K562 (cell line): ENCODE results near the gene SCNN1A. TPM values are rescaled to one million over a fixed set of nuclear protein-coding genes. Genes with fewer than 3 reads are reported as not detected.

ENCODE experiments used
- MYNN ChIP-seq, 2 experiments: sonication (generic); formaldehyde crosslinking in 1 of 2; IDR thresholded peaks; 2 replicates each; pipeline versions ENCODE4 v1.5.0 to v1.6.1; 2016 to 2020; ENCODE audit warnings: antibody characterized with exemption in 1 of 2, missing genetic modification reagents in 1 of 2
- POLR2AphosphoS2 ChIP-seq: IDR thresholded peaks from 2 replicates; pipeline ENCODE4 v1.6.1; 2012; ENCODE audit warnings: low read length, improper control_type of control experiment
- PTRF ChIP-seq: fragments of 450-650 bp; IDR thresholded peaks from 2 replicates; pipeline ENCODE4 v1.6.1; 2016; ENCODE audit warnings: mild to moderate bottlenecking, missing genetic modification characterization, missing compliant biosample characterization
- RBM22 ChIP-seq: fragments of 200-400 bp; formaldehyde crosslinking; IDR thresholded peaks from 2 replicates; pipeline ENCODE4 v1.6.1; 2018; ENCODE audit warnings: low read length, low read depth; ENCODE audit not compliant: poor library complexity, severe bottlenecking
- WHSC1 ChIP-seq: IDR thresholded peaks from one replicate; pipeline ENCODE4 v1.6.1; 2012; ENCODE audit warnings: low read length, control low read depth, inconsistent platforms
- ZNF146 ChIP-seq: IDR thresholded peaks from one replicate; pipeline ENCODE4 v1.6.1; 2018; ENCODE audit warnings: missing compliant biosample characterization; ENCODE audit not compliant: unreplicated experiment
- polyA plus RNA-seq, 8 experiments: library from polyadenylated mRNA; depleted of rRNA in 4 of 8; stranded (reverse) in 5 of 8; unstranded in 3 of 8; fragments of >200 nt; fragmentation: Nextera tagmentation in 2 of 8; fragmentation: Illumina TruSeq in 1 of 8; extraction: Ambion mirVana in 2 of 8; extraction: Trizol in 1 of 8; gene quantifications; 2 replicates each; pipeline versions ENCODE4 v1.2.1 to v1.2.3, GENCODE V29; 2011 to 2014; ENCODE audit warnings: inconsistent platforms in 1 of 8, missing spikeins in 1 of 8
- total RNA-seq, 7 experiments: library from RNA; depleted of rRNA in 6 of 7; stranded (reverse); fragments of >200 nt in 6 of 7; fragmentation: Illumina TruSeq in 2 of 7; extraction: Trizol in 2 of 7; gene quantifications; 2 replicates each; pipeline versions ENCODE4 v1.2.1 to v1.2.3, GENCODE V29; 2011 to 2021; ENCODE audit warnings: low replicate concordance in 1 of 7
- TF ChIP-seq, protein P1 (sequence below): fragments of 450-650 bp; IDR thresholded peaks from 2 replicates; pipeline ENCODE4 v1.6.1; 2016
- TF ChIP-seq, protein P2 (sequence below): sonication (generic); formaldehyde crosslinking; IDR thresholded peaks from 2 replicates; pipeline ENCODE4 v1.8.0; 2022; ENCODE audit warnings: missing genetic modification reagents, mild to moderate bottlenecking, moderate library complexity, borderline replicate concordance
- TF ChIP-seq, protein P3 (sequence below): sonication (generic); formaldehyde crosslinking; IDR thresholded peaks from 2 replicates; pipeline ENCODE4 v1.8.0; 2023; ENCODE audit warnings: missing genetic modification reagents, mild to moderate bottlenecking, borderline replicate concordance
- TF ChIP-seq, protein P4 (sequence below): fragments of 450-650 bp; IDR thresholded peaks from 2 replicates; pipeline ENCODE4 v1.6.1; 2017; ENCODE audit warnings: antibody characterized with exemption, mild to moderate bottlenecking
- TF ChIP-seq, protein P5 (sequence below): fragments of 450-650 bp; IDR thresholded peaks from 2 replicates; pipeline ENCODE4 v1.6.1; 2017; ENCODE audit warnings: mild to moderate bottlenecking, moderate library complexity

SCNN1A gene
- total and polyA plus RNA-seq, 9 of the 15 experiments (the other 6 are each of a cell fraction or from before 2014, with no cell fraction given) = 0.15 to 0.49 (median 0.32) TPM; not detected in 5

DNA sequence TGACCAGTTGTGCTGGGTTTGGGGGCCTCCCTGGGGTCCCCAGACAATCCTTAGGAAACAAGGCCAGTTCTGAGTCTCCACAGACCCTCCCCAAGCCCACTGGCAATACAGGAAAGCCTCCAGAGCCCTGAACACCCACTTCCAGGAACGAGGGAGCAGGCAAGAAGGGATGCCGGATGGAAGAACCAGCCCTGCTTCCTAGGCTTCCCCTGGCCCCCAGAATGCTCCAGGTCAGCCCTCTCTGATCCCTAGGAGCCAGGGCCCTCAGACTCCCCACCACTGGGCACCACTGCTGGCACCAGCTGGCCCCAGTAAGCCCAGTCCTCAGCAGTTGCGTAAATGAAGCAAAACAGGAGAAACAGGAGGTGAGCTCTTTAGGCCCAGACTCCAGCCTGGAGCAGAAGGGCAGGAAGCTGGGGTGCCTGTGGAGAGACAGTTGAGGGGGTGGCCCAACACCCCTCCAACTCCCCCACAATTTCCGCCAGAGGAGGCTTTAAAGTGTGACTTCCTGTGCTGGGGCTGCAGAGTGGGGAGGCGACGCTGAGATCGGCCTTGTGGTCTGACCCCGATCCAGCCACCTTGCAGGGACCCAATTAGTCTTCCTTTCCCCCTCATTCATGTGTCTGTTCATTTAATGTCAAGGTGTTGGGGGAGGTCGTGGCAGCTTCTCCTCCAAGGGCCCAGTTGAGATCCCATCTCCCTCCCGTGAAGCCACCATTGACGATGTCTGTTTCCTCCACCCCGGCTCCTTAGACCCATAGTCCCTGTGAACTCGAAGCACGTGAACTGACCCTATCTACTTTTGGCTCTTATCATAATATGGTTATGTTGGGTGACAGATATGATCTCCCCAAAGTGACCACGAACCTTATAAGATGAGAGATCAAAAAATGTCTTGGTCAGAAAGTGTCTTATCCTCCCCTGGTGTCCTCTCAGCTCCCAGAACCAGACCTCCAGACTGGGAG lies 38.2 kb downstream of the SCNN1A start (continued):
- TF ChIP-seq, protein P1, sequence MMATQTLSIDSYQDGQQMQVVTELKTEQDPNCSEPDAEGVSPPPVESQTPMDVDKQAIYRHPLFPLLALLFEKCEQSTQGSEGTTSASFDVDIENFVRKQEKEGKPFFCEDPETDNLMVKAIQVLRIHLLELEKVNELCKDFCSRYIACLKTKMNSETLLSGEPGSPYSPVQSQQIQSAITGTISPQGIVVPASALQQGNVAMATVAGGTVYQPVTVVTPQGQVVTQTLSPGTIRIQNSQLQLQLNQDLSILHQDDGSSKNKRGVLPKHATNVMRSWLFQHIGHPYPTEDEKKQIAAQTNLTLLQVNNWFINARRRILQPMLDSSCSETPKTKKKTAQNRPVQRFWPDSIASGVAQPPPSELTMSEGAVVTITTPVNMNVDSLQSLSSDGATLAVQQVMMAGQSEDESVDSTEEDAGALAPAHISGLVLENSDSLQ = no peak
- TF ChIP-seq WHSC1 = no peak
- TF ChIP-seq PTRF = no peak
- peak; percentile 26 for TF ChIP-seq RBM22
- TF ChIP-seq, protein P2, sequence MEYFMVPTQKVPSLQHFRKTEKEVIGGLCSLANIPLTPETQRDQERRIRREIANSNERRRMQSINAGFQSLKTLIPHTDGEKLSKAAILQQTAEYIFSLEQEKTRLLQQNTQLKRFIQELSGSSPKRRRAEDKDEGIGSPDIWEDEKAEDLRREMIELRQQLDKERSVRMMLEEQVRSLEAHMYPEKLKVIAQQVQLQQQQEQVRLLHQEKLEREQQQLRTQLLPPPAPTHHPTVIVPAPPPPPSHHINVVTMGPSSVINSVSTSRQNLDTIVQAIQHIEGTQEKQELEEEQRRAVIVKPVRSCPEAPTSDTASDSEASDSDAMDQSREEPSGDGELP = 0 out of 2 replicates have a peak, but pooled peaks have one; percentile 38
- TF ChIP-seq, protein P3, sequence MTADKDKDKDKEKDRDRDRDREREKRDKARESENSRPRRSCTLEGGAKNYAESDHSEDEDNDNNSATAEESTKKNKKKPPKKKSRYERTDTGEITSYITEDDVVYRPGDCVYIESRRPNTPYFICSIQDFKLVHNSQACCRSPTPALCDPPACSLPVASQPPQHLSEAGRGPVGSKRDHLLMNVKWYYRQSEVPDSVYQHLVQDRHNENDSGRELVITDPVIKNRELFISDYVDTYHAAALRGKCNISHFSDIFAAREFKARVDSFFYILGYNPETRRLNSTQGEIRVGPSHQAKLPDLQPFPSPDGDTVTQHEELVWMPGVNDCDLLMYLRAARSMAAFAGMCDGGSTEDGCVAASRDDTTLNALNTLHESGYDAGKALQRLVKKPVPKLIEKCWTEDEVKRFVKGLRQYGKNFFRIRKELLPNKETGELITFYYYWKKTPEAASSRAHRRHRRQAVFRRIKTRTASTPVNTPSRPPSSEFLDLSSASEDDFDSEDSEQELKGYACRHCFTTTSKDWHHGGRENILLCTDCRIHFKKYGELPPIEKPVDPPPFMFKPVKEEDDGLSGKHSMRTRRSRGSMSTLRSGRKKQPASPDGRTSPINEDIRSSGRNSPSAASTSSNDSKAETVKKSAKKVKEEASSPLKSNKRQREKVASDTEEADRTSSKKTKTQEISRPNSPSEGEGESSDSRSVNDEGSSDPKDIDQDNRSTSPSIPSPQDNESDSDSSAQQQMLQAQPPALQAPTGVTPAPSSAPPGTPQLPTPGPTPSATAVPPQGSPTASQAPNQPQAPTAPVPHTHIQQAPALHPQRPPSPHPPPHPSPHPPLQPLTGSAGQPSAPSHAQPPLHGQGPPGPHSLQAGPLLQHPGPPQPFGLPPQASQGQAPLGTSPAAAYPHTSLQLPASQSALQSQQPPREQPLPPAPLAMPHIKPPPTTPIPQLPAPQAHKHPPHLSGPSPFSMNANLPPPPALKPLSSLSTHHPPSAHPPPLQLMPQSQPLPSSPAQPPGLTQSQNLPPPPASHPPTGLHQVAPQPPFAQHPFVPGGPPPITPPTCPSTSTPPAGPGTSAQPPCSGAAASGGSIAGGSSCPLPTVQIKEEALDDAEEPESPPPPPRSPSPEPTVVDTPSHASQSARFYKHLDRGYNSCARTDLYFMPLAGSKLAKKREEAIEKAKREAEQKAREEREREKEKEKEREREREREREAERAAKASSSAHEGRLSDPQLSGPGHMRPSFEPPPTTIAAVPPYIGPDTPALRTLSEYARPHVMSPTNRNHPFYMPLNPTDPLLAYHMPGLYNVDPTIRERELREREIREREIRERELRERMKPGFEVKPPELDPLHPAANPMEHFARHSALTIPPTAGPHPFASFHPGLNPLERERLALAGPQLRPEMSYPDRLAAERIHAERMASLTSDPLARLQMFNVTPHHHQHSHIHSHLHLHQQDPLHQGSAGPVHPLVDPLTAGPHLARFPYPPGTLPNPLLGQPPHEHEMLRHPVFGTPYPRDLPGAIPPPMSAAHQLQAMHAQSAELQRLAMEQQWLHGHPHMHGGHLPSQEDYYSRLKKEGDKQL (CRISPR knock-in tag) = no peak
- no peak for TF ChIP-seq POLR2AphosphoS2
- TF ChIP-seq MYNN (IDR thresholded peaks at IDR 0.05) = no peak
- TF ChIP-seq MYNN (CRISPR knock-in tag; IDR thresholded peaks at IDR 0.05) = no peak
- TF ChIP-seq, protein P4, sequence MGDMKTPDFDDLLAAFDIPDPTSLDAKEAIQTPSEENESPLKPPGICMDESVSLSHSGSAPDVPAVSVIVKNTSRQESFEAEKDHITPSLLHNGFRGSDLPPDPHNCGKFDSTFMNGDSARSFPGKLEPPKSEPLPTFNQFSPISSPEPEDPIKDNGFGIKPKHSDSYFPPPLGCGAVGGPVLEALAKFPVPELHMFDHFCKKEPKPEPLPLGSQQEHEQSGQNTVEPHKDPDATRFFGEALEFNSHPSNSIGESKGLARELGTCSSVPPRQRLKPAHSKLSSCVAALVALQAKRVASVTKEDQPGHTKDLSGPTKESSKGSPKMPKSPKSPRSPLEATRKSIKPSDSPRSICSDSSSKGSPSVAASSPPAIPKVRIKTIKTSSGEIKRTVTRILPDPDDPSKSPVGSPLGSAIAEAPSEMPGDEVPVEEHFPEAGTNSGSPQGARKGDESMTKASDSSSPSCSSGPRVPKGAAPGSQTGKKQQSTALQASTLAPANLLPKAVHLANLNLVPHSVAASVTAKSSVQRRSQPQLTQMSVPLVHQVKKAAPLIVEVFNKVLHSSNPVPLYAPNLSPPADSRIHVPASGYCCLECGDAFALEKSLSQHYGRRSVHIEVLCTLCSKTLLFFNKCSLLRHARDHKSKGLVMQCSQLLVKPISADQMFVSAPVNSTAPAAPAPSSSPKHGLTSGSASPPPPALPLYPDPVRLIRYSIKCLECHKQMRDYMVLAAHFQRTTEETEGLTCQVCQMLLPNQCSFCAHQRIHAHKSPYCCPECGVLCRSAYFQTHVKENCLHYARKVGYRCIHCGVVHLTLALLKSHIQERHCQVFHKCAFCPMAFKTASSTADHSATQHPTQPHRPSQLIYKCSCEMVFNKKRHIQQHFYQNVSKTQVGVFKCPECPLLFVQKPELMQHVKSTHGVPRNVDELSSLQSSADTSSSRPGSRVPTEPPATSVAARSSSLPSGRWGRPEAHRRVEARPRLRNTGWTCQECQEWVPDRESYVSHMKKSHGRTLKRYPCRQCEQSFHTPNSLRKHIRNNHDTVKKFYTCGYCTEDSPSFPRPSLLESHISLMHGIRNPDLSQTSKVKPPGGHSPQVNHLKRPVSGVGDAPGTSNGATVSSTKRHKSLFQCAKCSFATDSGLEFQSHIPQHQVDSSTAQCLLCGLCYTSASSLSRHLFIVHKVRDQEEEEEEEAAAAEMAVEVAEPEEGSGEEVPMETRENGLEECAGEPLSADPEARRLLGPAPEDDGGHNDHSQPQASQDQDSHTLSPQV = peak; percentile 75; the same call in 1 of the 2 replicates
- no peak for TF ChIP-seq ZNF146 (CRISPR knock-in tag)
- TF ChIP-seq, protein P5, sequence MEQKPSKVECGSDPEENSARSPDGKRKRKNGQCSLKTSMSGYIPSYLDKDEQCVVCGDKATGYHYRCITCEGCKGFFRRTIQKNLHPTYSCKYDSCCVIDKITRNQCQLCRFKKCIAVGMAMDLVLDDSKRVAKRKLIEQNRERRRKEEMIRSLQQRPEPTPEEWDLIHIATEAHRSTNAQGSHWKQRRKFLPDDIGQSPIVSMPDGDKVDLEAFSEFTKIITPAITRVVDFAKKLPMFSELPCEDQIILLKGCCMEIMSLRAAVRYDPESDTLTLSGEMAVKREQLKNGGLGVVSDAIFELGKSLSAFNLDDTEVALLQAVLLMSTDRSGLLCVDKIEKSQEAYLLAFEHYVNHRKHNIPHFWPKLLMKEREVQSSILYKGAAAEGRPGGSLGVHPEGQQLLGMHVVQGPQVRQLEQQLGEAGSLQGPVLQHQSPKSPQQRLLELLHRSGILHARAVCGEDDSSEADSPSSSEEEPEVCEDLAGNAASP = no peak
